ENCODE data around the gene CRIP2.

The CRIP2 gene

GRCh38 chr14:105468621-105469241 is 5.9 kb upstream of the CRIP2 start:
- Histone ChIP-seq H3K4me3 (IDR thresholded peaks at IDR 0.05; ENCODE audit: insufficient read depth, low read depth, low read length) (no peak overlapping the region), H3K36me3 (ENCODE audit: insufficient read depth) (no peaks in the 10 kb centered on the region), H2AFZ (ENCODE audit: low read depth) (no peak overlapping the region), H3K4me1 (ENCODE audit: low read depth, poor library complexity, severe bottlenecking) (peaks cover 5% of the 10 kb centered on the region), H4K20me1 (ENCODE audit: insufficient read depth) (no peaks in the 10 kb centered on the region), H3K27ac (no peak overlapping the region), H3K4me2 (no peak overlapping the region), H3K9ac (no peak overlapping the region), H3K27me3 (ENCODE audit: insufficient read depth, low read depth) (no peaks in the 10 kb centered on the region; the same call in 1 of the 2 replicates), H3K79me2 (ENCODE audit: insufficient read depth, low read depth) (no peaks in the 10 kb centered on the region)
- TF ChIP-seq, protein P1, sequence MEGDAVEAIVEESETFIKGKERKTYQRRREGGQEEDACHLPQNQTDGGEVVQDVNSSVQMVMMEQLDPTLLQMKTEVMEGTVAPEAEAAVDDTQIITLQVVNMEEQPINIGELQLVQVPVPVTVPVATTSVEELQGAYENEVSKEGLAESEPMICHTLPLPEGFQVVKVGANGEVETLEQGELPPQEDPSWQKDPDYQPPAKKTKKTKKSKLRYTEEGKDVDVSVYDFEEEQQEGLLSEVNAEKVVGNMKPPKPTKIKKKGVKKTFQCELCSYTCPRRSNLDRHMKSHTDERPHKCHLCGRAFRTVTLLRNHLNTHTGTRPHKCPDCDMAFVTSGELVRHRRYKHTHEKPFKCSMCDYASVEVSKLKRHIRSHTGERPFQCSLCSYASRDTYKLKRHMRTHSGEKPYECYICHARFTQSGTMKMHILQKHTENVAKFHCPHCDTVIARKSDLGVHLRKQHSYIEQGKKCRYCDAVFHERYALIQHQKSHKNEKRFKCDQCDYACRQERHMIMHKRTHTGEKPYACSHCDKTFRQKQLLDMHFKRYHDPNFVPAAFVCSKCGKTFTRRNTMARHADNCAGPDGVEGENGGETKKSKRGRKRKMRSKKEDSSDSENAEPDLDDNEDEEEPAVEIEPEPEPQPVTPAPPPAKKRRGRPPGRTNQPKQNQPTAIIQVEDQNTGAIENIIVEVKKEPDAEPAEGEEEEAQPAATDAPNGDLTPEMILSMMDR (conservative IDR thresholded peaks at IDR 0.05; ENCODE audit: low read depth, low read length): no peak

- Histone ChIP-seq H3K27ac (no peak overlapping the region), H3K4me3 (IDR thresholded peaks at IDR 0.05; ENCODE audit: insufficient read depth, low read depth, low read length) (no peak overlapping the region), H3K4me1 (ENCODE audit: low read depth, poor library complexity, severe bottlenecking) (peaks cover 5% of the 10 kb centered on the region), H3K4me2 (no peak overlapping the region), H3K9ac (no peak overlapping the region), H2AFZ (ENCODE audit: low read depth) (no peak overlapping the region), H4K20me1 (ENCODE audit: insufficient read depth) (no peaks in the 10 kb centered on the region), H3K36me3 (ENCODE audit: insufficient read depth) (no peaks in the 10 kb centered on the region), H3K79me2 (ENCODE audit: insufficient read depth, low read depth) (no peaks in the 10 kb centered on the region), H3K27me3 (ENCODE audit: insufficient read depth, low read depth) (no peaks in the 10 kb centered on the region; the same call in 1 of the 2 replicates)
- TF ChIP-seq, protein P1 (conservative IDR thresholded peaks at IDR 0.05; ENCODE audit: low read depth, low read length): no peak
Observed at GRCh38 chr14:105469456-105470349, 4.9 kb upstream of the CRIP2 start.

- H3K4me2 ChIP-seq: no peak overlapping the region
Observed at GRCh38 chr14:105470350-105471296, 4.0 kb upstream of the CRIP2 start.

More at GRCh38 chr14:105470350-105471296, 4.0 kb upstream of the CRIP2 start:
- TF ChIP-seq, protein P1 (conservative IDR thresholded peaks at IDR 0.05; ENCODE audit: low read depth, low read length): no peak
- Histone ChIP-seq H3K27me3 (ENCODE audit: insufficient read depth, low read depth) (peaks cover 8% of the 10 kb centered on the region), H4K20me1 (ENCODE audit: insufficient read depth) (no peaks in the 10 kb centered on the region), H3K27ac (no peak overlapping the region), H3K4me3 (IDR thresholded peaks at IDR 0.05; ENCODE audit: insufficient read depth, low read depth, low read length) (no peak overlapping the region), H3K36me3 (ENCODE audit: insufficient read depth) (no peaks in the 10 kb centered on the region), H2AFZ (ENCODE audit: low read depth) (no peak overlapping the region), H3K4me1 (ENCODE audit: low read depth, poor library complexity, severe bottlenecking) (peaks cover 13% of the 10 kb centered on the region), H3K79me2 (ENCODE audit: insufficient read depth, low read depth) (no peaks in the 10 kb centered on the region), H3K9ac (no peak overlapping the region)

Measured in KMS-11 (cell line).